Activated CD4-positive, alpha-beta T cell treated with anti-CD3 and anti-CD28 coated beads for 4 hours (primary cell): ENCODE results near the gene GPR150.

ENCODE experiments used
- DNase-seq, 2 donors: peaks; one replicate each; pipeline ENCODE4 v3.0.0-alpha.2; 2020

The GPR150 gene

GRCh38 chr5:95654196-95654595 lies 34.3 kb downstream of the GPR150 start:
- DNase-seq = no peak

- no peak for DNase-seq
Measured at GRCh38 chr5:95655575-95655974, 35.7 kb downstream of the GPR150 start.

GRCh38 chr5:95660060-95660459 lies 40.2 kb downstream of the GPR150 start:
- no peak for DNase-seq

GRCh38 chr5:95662946-95663345 lies 43.1 kb downstream of the GPR150 start:
- DNase-seq = no peak

GRCh38 chr5:95664204-95664786 lies 44.4 kb downstream of the GPR150 start:
- DNase-seq = peak; percentile 18 to 57

- DNase-seq = no peak
Measured at GRCh38 chr5:95667061-95667618, 47.3 kb downstream of the GPR150 start.

- DNase-seq = no peak
Measured at GRCh38 chr5:95667678-95668077, 47.8 kb downstream of the GPR150 start.

GRCh38 chr5:95668216-95668615 lies 48.3 kb downstream of the GPR150 start:
- DNase-seq = no peak

GRCh38 chr5:95668728-95669127 lies 48.8 kb downstream of the GPR150 start:
- DNase-seq = no peak

GRCh38 chr5:95669540-95669939 lies 49.7 kb downstream of the GPR150 start:
- DNase-seq = no peak

- no peak for DNase-seq
Measured at GRCh38 chr5:95669985-95670384, 50.1 kb downstream of the GPR150 start.

- DNase-seq = no peak
Measured at GRCh38 chr5:95670568-95670967, 50.7 kb downstream of the GPR150 start.
